ENCODE results near the gene DOK6. TPM values are rescaled to one million over a fixed set of nuclear protein-coding genes. Genes with fewer than 3 reads are reported as not detected.

Gene DOK6
- total and polyA plus RNA-seq, 10 of the 15 experiments (the other 5 are each of a cell fraction or from before 2014, with no cell fraction given): 0.01 to 0.09 (median 0.04) TPM; not detected in 4

GRCh38 chr18:69838003-69838402 lies 437.3 kb downstream of the DOK6 start:
- 96% methylated on average over 1 of the region's 1 CpG for WGBS (ENCODE audit: insufficient coverage, insufficient replicate concordance, low lambda C conversion rate, missing lambda C conversion rate)
- H2AFZ ChIP-seq (ENCODE audit: control insufficient read depth, low read depth, low read length): no peak overlapping the region
- H3K4me2 ChIP-seq (ENCODE audit: control insufficient read depth, insufficient read depth): no peak overlapping the region
- in situ Hi-C loops (cut with MboI): no loop called here
- ChIA-PET RAD21 (ENCODE audit: unreplicated experiment) (no interaction called here), POLR2A (interaction anchor here (0.6 kb wide), 1 partner anchor 194 kb away, joined by 3 read pairs; no protein-coding TSS in a partner anchor), CTCF (interaction anchor here (0.6 to 0.8 kb wide), 2 partner anchors 11 to 106 kb away, joined by 3 to 4 read pairs; no protein-coding TSS in a partner anchor), SMC1A (ENCODE audit: uncharacterized antibody, unreplicated experiment) (interaction anchor here (1.1 to 1.6 kb wide), 2 partner anchors 16 to 232 kb away, joined by 4 to 5 read pairs; no protein-coding TSS in a partner anchor)
- no peak overlapping the region for H3K9ac ChIP-seq (ENCODE audit: control insufficient read depth, insufficient read depth, low read length)
- DNase-seq (ENCODE audit: low read depth, low spot score) (no peak), FAIRE-seq (no peak), ATAC-seq (no peak)
- no peaks in the 10 kb centered on the region for H4K20me1 ChIP-seq (ENCODE audit: control insufficient read depth, insufficient read depth)
- H3K79me2 ChIP-seq (ENCODE audit: control insufficient read depth, insufficient read depth, low read length): no peaks in the 10 kb centered on the region
- H3K9me3 ChIP-seq (replicated peaks; ENCODE audit: control insufficient read depth, insufficient read depth, low read length): no peaks in the 10 kb centered on the region
- no peak overlapping the region for H3K27ac ChIP-seq (ENCODE audit: control insufficient read depth, insufficient read depth)
- no peaks in the 10 kb centered on the region for H3K4me1 ChIP-seq (ENCODE audit: control insufficient read depth, insufficient read depth, low read length)
- no peak overlapping the region for H3K4me3 ChIP-seq
- no TSS peak for BruUV-seq (replicated peaks)
- intact Hi-C loops (cut with micrococcal nuclease; ENCODE audit: unreplicated experiment): no loop called here
- no peaks in the 10 kb centered on the region for H3K36me3 ChIP-seq (ENCODE audit: control insufficient read depth in 2 of 2, insufficient read depth in 2 of 2, low read length in 1 of 2)
- no peaks in the 10 kb centered on the region for H3K27me3 ChIP-seq (replicated peaks in 1 of 2; ENCODE audit: control insufficient read depth in 2 of 2, insufficient read depth in 2 of 2, low read length in 1 of 2)
- no peak for TF ChIP-seq EZH2 (IDR thresholded peaks at IDR 0.05; ENCODE audit: borderline replicate concordance, control insufficient read depth, low read depth, low read length)
- no peak for TF ChIP-seq FOXM1 (IDR thresholded peaks at IDR 0.05; ENCODE audit: low read depth, low read length)
- no peak for TF ChIP-seq SKIL (IDR thresholded peaks at IDR 0.05; ENCODE audit: low read depth, poor library complexity, severe bottlenecking)
- no peak for TF ChIP-seq USF2 (IDR thresholded peaks at IDR 0.05; ENCODE audit: borderline replicate concordance, low read depth, low read length)
- no peak for TF ChIP-seq SMARCA5 (IDR thresholded peaks at IDR 0.05)
- TF ChIP-seq NFYB (IDR thresholded peaks at IDR 0.05; ENCODE audit: insufficient read depth, low read depth, low read length): no peak
- TF ChIP-seq BMI1 (IDR thresholded peaks at IDR 0.05; ENCODE audit: borderline replicate concordance): no peak
- TF ChIP-seq TCF7 (IDR thresholded peaks at IDR 0.05; ENCODE audit: borderline replicate concordance): no peak
- no peak for TF ChIP-seq IKZF2 (IDR thresholded peaks at IDR 0.05)
- TF ChIP-seq SRF (IDR thresholded peaks at IDR 0.05; ENCODE audit: low read depth in 2 of 2, low read length in 2 of 2): no peak
- no peak for TF ChIP-seq ELK1 (IDR thresholded peaks at IDR 0.05; ENCODE audit: low read depth, low read length)
- TF ChIP-seq CHD4 (IDR thresholded peaks at IDR 0.05): no peak
- no peak for TF ChIP-seq TCF12 (IDR thresholded peaks at IDR 0.05; ENCODE audit: low read depth, low read length)
- no peak for TF ChIP-seq RAD21 (IDR thresholded peaks at IDR 0.05; ENCODE audit: insufficient read depth, low read depth, low read length)
- TF ChIP-seq ZNF592 (IDR thresholded peaks at IDR 0.05): no peak
